HepG2 (cell line): ENCODE results near the gene TIMP3.

ENCODE experiments used
- FIP1L1 ChIP-seq: fragments of 200-400 bp; formaldehyde crosslinking; IDR thresholded peaks from 2 replicates; pipeline ENCODE4 v1.6.1; 2018; ENCODE audit warnings: low read depth, mild to moderate bottlenecking, low read length, moderate library complexity, borderline replicate concordance; ENCODE audit not compliant: insufficient read depth
- POLR2A ChIP-seq, 2 experiments: IDR thresholded peaks; 2 replicates each; pipeline ENCODE4 v1.6.1; 2011; ENCODE audit warnings: low read depth in 2 of 2, low read length in 2 of 2, mild to moderate bottlenecking in 1 of 2, moderate library complexity in 1 of 2; ENCODE audit not compliant: insufficient read depth in 1 of 2
- TRIM24 ChIP-seq: sonication (generic); formaldehyde crosslinking; IDR thresholded peaks from 2 replicates; pipeline ENCODE4 v1.8.0; 2022; ENCODE audit warnings: mild to moderate bottlenecking, missing genetic modification reagents

DNA sequence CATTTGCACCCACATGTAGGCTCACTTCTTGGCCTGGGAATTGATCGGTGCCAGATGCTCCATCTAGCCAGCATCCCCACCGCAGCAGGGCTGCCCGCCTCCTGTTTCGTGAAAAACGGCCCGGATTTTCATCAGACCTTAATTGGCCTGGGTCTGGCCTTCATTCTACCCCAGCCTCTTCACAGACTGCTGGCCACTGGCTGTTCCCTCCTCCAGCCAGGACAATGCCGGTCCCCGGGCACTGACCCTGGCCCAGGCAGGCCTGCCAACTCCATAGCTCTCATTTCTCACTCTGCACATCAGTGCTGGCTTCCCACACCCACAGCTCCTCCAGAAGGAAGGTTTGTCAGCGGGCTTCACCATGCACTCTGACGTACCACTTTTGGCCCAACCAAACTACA is 27.9 kb downstream of the TIMP3 start:
- no peak for TF ChIP-seq FIP1L1
- no peak for TF ChIP-seq POLR2A (IDR thresholded peaks at IDR 0.05; ENCODE audit: insufficient read depth in 1 of 2, low read depth in 2 of 2, low read length in 2 of 2)
- no peak for TF ChIP-seq TRIM24
